Osteoblast (primary cell): ENCODE data around the gene C5orf63. TPM values are rescaled to one million over a fixed set of nuclear protein-coding genes. Genes with fewer than 3 reads are reported as not detected.

ENCODE experiments used
- DNase-seq: peaks from one replicate; pipeline ENCODE4 v3.0.0; 2011; ENCODE audit warnings: low spot score, mixed read lengths; ENCODE audit not compliant: insufficient read length; ENCODE audit errors: missing footprints
- H2AFZ ChIP-seq: 2 replicates; pipeline ENCODE4 v1.6.0; 2011; ENCODE audit warnings: mild to moderate bottlenecking, low read length
- H3K27ac ChIP-seq: 2 replicates; pipeline ENCODE4 v1.5.1; 2011; ENCODE audit warnings: mild to moderate bottlenecking, low read depth, low read length, moderate library complexity
- H3K27me3 ChIP-seq: 2 replicates; pipeline ENCODE4 v1.6.0; 2012; ENCODE audit warnings: mild to moderate bottlenecking, control low read depth, inconsistent platforms, low read length, moderate library complexity; ENCODE audit not compliant: insufficient read depth
- H3K36me3 ChIP-seq: 2 replicates; pipeline ENCODE4 v1.5.1; 2011; ENCODE audit warnings: mild to moderate bottlenecking, low read length, control low read depth, moderate library complexity; ENCODE audit not compliant: insufficient read depth
- H3K4me1 ChIP-seq: 2 replicates; pipeline ENCODE4 v1.5.1; 2011; ENCODE audit warnings: mild to moderate bottlenecking, low read length, control low read depth, moderate library complexity; ENCODE audit not compliant: insufficient read depth
- H3K4me2 ChIP-seq: 2 replicates; pipeline ENCODE4 v1.6.0; 2011; ENCODE audit warnings: mild to moderate bottlenecking, low read length; ENCODE audit not compliant: insufficient read depth
- H3K4me3 ChIP-seq: fragments of 200-600 bp; sonication (generic); 3 replicates; pipeline ENCODE4 v1.5.1; 2012; ENCODE audit warnings: mild to moderate bottlenecking, low read length, inconsistent platforms; ENCODE audit not compliant: insufficient read depth
- H3K79me2 ChIP-seq: 2 replicates; pipeline ENCODE4 v1.6.0; 2012; ENCODE audit warnings: mild to moderate bottlenecking, low read length, control low read depth, inconsistent platforms; ENCODE audit not compliant: insufficient read depth
- H3K9me3 ChIP-seq: 2 replicates; pipeline ENCODE4 v1.5.1; 2011; ENCODE audit warnings: low read depth, low read length, control low read depth
- H4K20me1 ChIP-seq: 2 replicates; pipeline ENCODE4 v1.6.0; 2012; ENCODE audit warnings: mild to moderate bottlenecking, low read length, control low read depth; ENCODE audit not compliant: insufficient read depth
- CTCF ChIP-seq: IDR thresholded peaks from 2 replicates; pipeline ENCODE4 v1.5.1; 2011; ENCODE audit warnings: mild to moderate bottlenecking, low read depth, low read length, moderate library complexity; ENCODE audit errors: extremely low read depth
- total RNA-seq: library from RNA; depleted of rRNA; stranded (reverse); fragments of >200 nt; gene quantifications from 2 replicates; pipeline ENCODE4 v1.2.3, GENCODE V29; 2012

Gene C5orf63
- total RNA-seq, 1 donor, result 2.2 TPM

- DNase-seq, result no peak
- Histone ChIP-seq H3K4me3 (no peak overlapping the region), H3K9me3 (no peaks in the 10 kb centered on the region), H4K20me1 (no peaks in the 10 kb centered on the region), H3K79me2 (peaks cover 12% of the 10 kb centered on the region), H3K4me2 (peak overlapping the region; percentile 47), H2AFZ (no peak overlapping the region), H3K27ac (peak overlapping the region; percentile 76), H3K4me1 (peaks cover 34% of the 10 kb centered on the region), H3K36me3 (no peaks in the 10 kb centered on the region), H3K27me3 (no peaks in the 10 kb centered on the region)
- no peak for TF ChIP-seq CTCF
These were observed 62.9 kb downstream of the C5orf63 start for GRCh38 chr5:127010362-127010761.

- DNase-seq, result no peak
- Histone ChIP-seq H3K79me2 (peaks cover 10% of the 10 kb centered on the region), H3K4me3 (no peak overlapping the region), H4K20me1 (no peaks in the 10 kb centered on the region), H3K9me3 (no peaks in the 10 kb centered on the region), H3K27ac (peak overlapping the region; percentile 76), H2AFZ (no peak overlapping the region), H3K4me2 (no peak overlapping the region), H3K36me3 (no peaks in the 10 kb centered on the region), H3K4me1 (peaks cover 34% of the 10 kb centered on the region), H3K27me3 (no peaks in the 10 kb centered on the region)
- TF ChIP-seq CTCF, result no peak
These were observed 63.5 kb downstream of the C5orf63 start for GRCh38 chr5:127009784-127010183.

- DNase-seq, result no peak
- Histone ChIP-seq H3K27ac (no peak overlapping the region), H3K36me3 (no peaks in the 10 kb centered on the region), H3K4me2 (no peak overlapping the region), H3K4me1 (peaks cover 32% of the 10 kb centered on the region), H3K9me3 (no peaks in the 10 kb centered on the region), H3K79me2 (peaks cover 6% of the 10 kb centered on the region), H4K20me1 (no peaks in the 10 kb centered on the region), H2AFZ (no peak overlapping the region), H3K27me3 (no peaks in the 10 kb centered on the region), H3K4me3 (no peak overlapping the region)
- no peak for TF ChIP-seq CTCF
These were observed 64.9 kb downstream of the C5orf63 start for GRCh38 chr5:127008300-127008975.

- Histone ChIP-seq H3K4me1 (peaks cover 27% of the 10 kb centered on the region), H3K27ac (no peak overlapping the region), H2AFZ (no peak overlapping the region), H3K36me3 (no peaks in the 10 kb centered on the region), H3K4me2 (no peak overlapping the region), H3K27me3 (no peaks in the 10 kb centered on the region), H4K20me1 (no peaks in the 10 kb centered on the region), H3K4me3 (no peak overlapping the region), H3K9me3 (no peaks in the 10 kb centered on the region), H3K79me2 (peaks cover 6% of the 10 kb centered on the region)
- no peak for DNase-seq
- TF ChIP-seq CTCF, result no peak
These were observed 65.8 kb downstream of the C5orf63 start for GRCh38 chr5:127007522-127007921.
